ENCODE data around the gene FAM9A.

GRCh38 chrX:8832582-8833378 is 31.6 kb upstream of the FAM9A start:
- TF ChIP-seq MAX (IDR thresholded peaks at IDR 0.05) (no peak), REST (IDR thresholded peaks at IDR 0.05) (no peak), EP300 (IDR thresholded peaks at IDR 0.05) (no peak)
- TF ChIP-seq, protein P1, sequence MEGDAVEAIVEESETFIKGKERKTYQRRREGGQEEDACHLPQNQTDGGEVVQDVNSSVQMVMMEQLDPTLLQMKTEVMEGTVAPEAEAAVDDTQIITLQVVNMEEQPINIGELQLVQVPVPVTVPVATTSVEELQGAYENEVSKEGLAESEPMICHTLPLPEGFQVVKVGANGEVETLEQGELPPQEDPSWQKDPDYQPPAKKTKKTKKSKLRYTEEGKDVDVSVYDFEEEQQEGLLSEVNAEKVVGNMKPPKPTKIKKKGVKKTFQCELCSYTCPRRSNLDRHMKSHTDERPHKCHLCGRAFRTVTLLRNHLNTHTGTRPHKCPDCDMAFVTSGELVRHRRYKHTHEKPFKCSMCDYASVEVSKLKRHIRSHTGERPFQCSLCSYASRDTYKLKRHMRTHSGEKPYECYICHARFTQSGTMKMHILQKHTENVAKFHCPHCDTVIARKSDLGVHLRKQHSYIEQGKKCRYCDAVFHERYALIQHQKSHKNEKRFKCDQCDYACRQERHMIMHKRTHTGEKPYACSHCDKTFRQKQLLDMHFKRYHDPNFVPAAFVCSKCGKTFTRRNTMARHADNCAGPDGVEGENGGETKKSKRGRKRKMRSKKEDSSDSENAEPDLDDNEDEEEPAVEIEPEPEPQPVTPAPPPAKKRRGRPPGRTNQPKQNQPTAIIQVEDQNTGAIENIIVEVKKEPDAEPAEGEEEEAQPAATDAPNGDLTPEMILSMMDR (IDR thresholded peaks at IDR 0.05), result no peak

All from A549 (cell line).